Activated B cell treated with CpG ODN at 0.5 μM for 24 hours (primary cell): ENCODE results near the gene EIF2S3B. TPM values are rescaled to one million over a fixed set of nuclear protein-coding genes. Genes with fewer than 3 reads are reported as not detected.

Experiments used
- ATAC-seq: fragments of 200-7000 bp; cut with Tn5 transposase; one replicate; pipeline ENCODE4 v1.10.0; 2021; ENCODE audit warnings: low read depth, mild to moderate bottlenecking, moderate library complexity
- CTCF ChIA-PET: fragments of 350-600 bp; sonication (Branson Sonifier 250); formaldehyde crosslinking; loops from one replicate; lab custom pipeline; 2021; ENCODE audit warnings: antibody characterized with exemption; lab: Charles Lee
- POLR2A ChIA-PET: fragments of 350-600 bp; sonication (Branson Sonifier 250); formaldehyde crosslinking; loops from one replicate; lab custom pipeline; 2021; ENCODE audit warnings: antibody characterized with exemption; lab: Charles Lee
- DNase-seq: peaks from one replicate; pipeline ENCODE4 v3.0.0; 2022
- H3K27ac Mint-ChIP-seq: one replicate; pipeline ENCODE4 v1.8.0; 2020; ENCODE audit warnings: mixed read lengths
- H3K27me3 Mint-ChIP-seq: one replicate; pipeline ENCODE4 v1.8.0; 2021; ENCODE audit warnings: mixed read lengths
- H3K36me3 Mint-ChIP-seq: one replicate; pipeline ENCODE4 v1.8.0; 2021; ENCODE audit warnings: low read depth, mixed read lengths
- H3K4me1 Mint-ChIP-seq: one replicate; pipeline ENCODE4 v1.8.0; 2021; ENCODE audit warnings: mixed read lengths
- H3K4me3 Mint-ChIP-seq: one replicate; pipeline ENCODE4 v1.8.0; 2020; ENCODE audit warnings: mild to moderate bottlenecking, mixed read lengths
- H3K9me3 Mint-ChIP-seq: one replicate; pipeline ENCODE4 v1.8.0; 2020; ENCODE audit warnings: mixed read lengths
- CTCF ChIP-seq: fragments of 200-600 bp; IDR thresholded peaks from one replicate; pipeline ENCODE4 v1.8.0; 2022; ENCODE audit warnings: antibody characterized with exemption, mild to moderate bottlenecking
- intact Hi-C: fragments of 100-400 bp; cut with micrococcal nuclease; formaldehyde crosslinking; loops from one replicate; pipeline ENCODE4 v1.15.1; 2024
- total RNA-seq: library from RNA; stranded (reverse); gene quantifications from 2 replicates; pipeline ENCODE4 v1.2.3, GENCODE V29; 2022

Gene EIF2S3B
- total RNA-seq, 1 donor from 2014 or later: 0.64 TPM

DNA sequence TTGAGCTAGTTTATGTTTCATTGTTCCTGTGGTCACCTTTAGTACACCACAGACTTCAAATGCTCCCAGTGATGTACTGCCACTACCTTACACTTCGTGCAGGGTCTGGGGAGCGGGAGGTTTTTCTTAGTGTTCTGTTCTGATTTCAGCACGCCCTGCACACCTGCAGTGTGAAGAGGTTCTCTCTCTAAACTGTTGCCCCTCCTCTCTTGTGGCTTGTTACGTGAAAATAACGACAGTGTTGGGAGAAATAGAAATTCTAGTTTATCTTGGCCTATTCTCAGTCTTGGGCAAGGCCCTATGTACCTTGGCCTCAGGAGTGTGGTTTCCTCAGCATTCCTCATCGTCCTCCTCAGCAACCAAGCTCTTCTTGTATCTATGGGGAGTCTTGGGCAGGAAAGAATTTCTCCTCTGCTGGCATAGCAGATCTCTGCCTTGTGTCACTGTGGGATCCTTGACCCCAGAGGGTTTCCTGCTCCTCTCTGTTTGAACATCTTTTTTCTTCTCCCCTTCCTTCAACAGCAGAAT, 48.6 kb downstream of the EIF2S3B start:
- no peak overlapping the region for H3K27ac Mint-ChIP-seq
- DNase-seq (no peak), ATAC-seq (no peak)
- no peaks in the 10 kb centered on the region for H3K9me3 Mint-ChIP-seq
- ChIA-PET POLR2A (no interaction called here), CTCF (interaction anchor here (1.2 kb wide), 1 partner anchor 222 kb away, joined by 3 read pairs; no protein-coding TSS in a partner anchor)
- no peaks in the 10 kb centered on the region for H3K4me1 Mint-ChIP-seq
- H3K36me3 Mint-ChIP-seq: no peaks in the 10 kb centered on the region
- no peak for TF ChIP-seq CTCF
- peaks cover 10% of the 10 kb centered on the region for H3K27me3 Mint-ChIP-seq
- no peak overlapping the region for H3K4me3 Mint-ChIP-seq
- intact Hi-C loops: no loop called here

DNA sequence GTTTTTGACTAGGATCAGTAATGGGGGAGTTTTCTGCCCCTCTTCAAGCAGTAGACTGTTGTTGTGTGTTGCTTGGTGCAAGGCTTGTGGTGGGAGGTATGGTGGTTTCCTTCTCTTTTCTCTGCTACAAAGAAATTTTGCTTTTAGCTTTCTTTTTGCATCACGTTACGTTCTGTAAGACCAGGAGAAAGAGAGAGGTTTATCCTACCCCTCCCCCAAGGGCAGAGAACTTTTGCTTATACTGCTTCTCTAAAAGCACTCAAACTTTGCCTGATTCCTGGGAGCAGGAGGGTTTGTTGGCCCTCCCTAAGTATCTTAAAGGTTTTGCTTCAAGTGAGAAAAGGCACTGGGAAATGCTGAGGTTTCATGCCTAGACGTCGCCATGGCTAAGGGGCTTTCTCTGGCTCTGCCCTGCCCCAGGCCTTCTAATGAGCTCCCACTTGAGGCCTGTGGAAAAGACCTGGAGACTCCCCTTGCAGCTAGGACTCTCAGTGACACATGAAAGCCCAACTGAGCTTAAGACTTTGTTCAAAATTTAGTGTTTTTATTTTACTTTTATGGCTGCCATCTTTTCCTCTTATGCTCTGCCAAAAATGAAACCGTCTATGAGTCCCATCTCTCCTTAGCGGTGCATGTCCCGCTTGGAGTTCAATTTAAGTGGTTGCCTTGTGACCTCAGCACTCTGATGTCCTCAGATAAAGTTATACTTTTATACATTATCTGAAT, 49.2 kb downstream of the EIF2S3B start:
- TF ChIP-seq CTCF: no peak
- Mint-ChIP-seq H3K4me3 (no peak overlapping the region), H3K9me3 (no peaks in the 10 kb centered on the region), H3K27me3 (peaks cover 10% of the 10 kb centered on the region), H3K4me1 (no peaks in the 10 kb centered on the region), H3K36me3 (no peaks in the 10 kb centered on the region), H3K27ac (no peak overlapping the region)
- ATAC-seq (no peak), DNase-seq (no peak)
- ChIA-PET CTCF (interaction anchor here (1.2 kb wide), 1 partner anchor 223 kb away, joined by 3 read pairs; no protein-coding TSS in a partner anchor), POLR2A (no interaction called here)
- intact Hi-C loops: no loop called here

GRCh38 chr12:10557329-10557728, 51.6 kb downstream of the EIF2S3B start:
- intact Hi-C loops: no loop called here
- H3K9me3 Mint-ChIP-seq: no peaks in the 10 kb centered on the region
- no peak overlapping the region for H3K4me3 Mint-ChIP-seq
- no peaks in the 10 kb centered on the region for H3K36me3 Mint-ChIP-seq
- ChIA-PET POLR2A (no interaction called here), CTCF (interaction anchor here (3.5 kb wide), 1 partner anchor 321 kb away, joined by 18 read pairs; no protein-coding TSS in a partner anchor)
- H3K4me1 Mint-ChIP-seq: no peaks in the 10 kb centered on the region
- ATAC-seq: no peak
- DNase-seq: no peak
- no peak for TF ChIP-seq CTCF
- H3K27me3 Mint-ChIP-seq: peaks cover 16% of the 10 kb centered on the region
- H3K27ac Mint-ChIP-seq: no peak overlapping the region

- TF ChIP-seq CTCF: no peak
- ChIA-PET POLR2A (no interaction called here), CTCF (interaction anchor here (3.5 kb wide), 1 partner anchor 321 kb away, joined by 18 read pairs; no protein-coding TSS in a partner anchor)
- DNase-seq (no peak), ATAC-seq (no peak)
- intact Hi-C loops: no loop called here
- Mint-ChIP-seq H3K4me1 (no peaks in the 10 kb centered on the region), H3K36me3 (no peaks in the 10 kb centered on the region), H3K27ac (no peak overlapping the region), H3K4me3 (no peak overlapping the region), H3K27me3 (peaks cover 17% of the 10 kb centered on the region), H3K9me3 (no peaks in the 10 kb centered on the region)
Observed at GRCh38 chr12:10557766-10558165, 52.1 kb downstream of the EIF2S3B start.

Other genes starting within 250 kb of the EIF2S3B start
- gene KLRD1, start 198.0 kb upstream of the EIF2S3B start, total RNA-seq: 0.24 and 0.27 TPM in 2 replicates
- 0.56 and 0.98 TPM in 2 replicates for gene KLRK1, start 115.8 kb upstream of the EIF2S3B start, total RNA-seq
- gene KLRC4, start 96.1 kb upstream of the EIF2S3B start, total RNA-seq: not detected in 2 replicates
- gene KLRC3, start 85.3 kb upstream of the EIF2S3B start, total RNA-seq: not detected in 2 replicates
- gene KLRC2, start 69.9 kb upstream of the EIF2S3B start, total RNA-seq: not detected in 2 replicates
- gene KLRC1, start 52.5 kb upstream of the EIF2S3B start, total RNA-seq: not detected in 2 replicates
- 25.0 and 28.8 TPM in 2 replicates for gene MAGOHB, start 107.7 kb downstream of the EIF2S3B start, total RNA-seq
- not detected in 2 replicates for gene STYK1, start 168.2 kb downstream of the EIF2S3B start, total RNA-seq
- gene YBX3, start 217.4 kb downstream of the EIF2S3B start, total RNA-seq: 50.3 and 58.8 TPM in 2 replicates